SK-N-MC (cell line): ENCODE data around the gene CTDSPL2.

Experiments used
- EZH2 ChIP-seq: fragments of 200-600 bp; sonication (generic); IDR thresholded peaks from one replicate; pipeline ENCODE4 v1.6.1; 2017; ENCODE audit warnings: antibody characterized with exemption
- POLR2AphosphoS5 ChIP-seq: IDR thresholded peaks from 2 replicates; pipeline ENCODE4 v1.6.1; 2012; ENCODE audit warnings: mild to moderate bottlenecking, low read depth, low read length, borderline replicate concordance

- TF ChIP-seq EZH2 (no peak), POLR2AphosphoS5 (no peak)
Observed at GRCh38 chr15:44492040-44492439, 64.6 kb downstream of the CTDSPL2 start.
